ENCODE results near the gene STIP1. TPM values are rescaled to one million over a fixed set of nuclear protein-coding genes. Genes with fewer than 3 reads are reported as not detected.
A peak's percentile ranks its signal among the peaks of the same experiment; 100 is the strongest.

Gene STIP1
- total RNA-seq, 1 donor from 2014 or later = 139 TPM

DNA sequence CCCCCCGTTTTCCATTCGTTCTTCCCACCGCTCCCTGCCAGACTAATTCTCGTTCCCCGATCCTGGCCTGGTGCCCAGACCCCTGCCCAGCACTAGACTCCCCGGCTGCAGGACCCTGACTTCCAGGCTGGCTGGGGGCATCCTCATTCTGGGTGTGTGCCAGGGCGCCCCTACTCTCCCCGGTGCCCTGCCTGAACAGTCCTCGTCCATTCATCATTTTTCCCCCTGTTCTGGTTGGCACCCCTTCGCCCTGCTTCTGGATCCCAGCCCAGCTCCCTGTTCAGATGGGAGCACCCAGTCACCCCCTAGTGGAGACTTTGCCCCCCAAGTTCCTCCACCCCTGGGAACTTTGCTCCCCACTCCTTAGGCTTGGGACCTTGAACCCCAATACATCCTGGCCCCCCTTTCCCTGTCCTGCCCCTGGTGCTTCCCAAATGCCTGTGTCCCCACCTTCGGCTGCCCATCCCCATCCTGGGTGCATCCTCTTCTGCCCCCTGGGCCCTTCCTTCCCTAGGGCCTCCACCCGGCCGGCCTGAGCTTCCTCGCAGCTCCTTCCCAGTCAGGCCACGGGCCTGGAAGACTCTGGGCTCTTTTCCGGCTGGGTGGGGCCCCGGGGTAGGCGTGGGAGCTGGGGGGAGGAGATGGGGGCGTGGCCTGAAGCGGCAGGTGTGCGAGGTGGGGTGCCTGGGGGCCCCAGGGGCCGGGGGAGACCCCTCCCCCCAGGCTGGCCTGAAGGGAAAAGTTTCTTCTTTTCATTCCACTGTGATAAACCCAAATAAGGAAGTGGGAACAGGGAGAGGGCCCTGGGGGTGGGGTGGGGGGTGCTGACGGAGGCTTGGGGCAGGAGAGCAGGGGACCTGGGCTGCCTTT is 66.3 kb downstream of the STIP1 start:
- peak; percentile 40 for DNase-seq

DNA sequence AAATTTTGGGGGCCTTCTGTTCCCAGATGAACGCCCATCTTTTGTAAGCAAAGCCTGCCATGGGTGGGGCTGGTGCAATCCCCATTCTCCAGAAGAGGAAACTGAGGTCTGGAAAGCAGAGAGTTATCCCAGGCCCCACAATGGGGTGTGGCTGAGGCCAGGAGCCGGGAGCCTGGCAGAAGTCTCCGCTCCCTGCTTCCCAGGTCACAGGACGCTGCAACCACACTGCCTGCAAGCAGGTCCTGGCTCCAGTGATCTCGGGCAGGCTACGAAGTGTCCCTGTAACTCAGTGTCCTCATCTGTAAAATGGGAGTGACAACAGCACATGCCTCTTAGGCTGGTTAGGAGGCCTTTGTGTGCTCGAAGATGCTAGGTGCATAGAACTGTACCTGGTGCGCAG is 67.1 kb downstream of the STIP1 start:
- no peak for DNase-seq

DNA sequence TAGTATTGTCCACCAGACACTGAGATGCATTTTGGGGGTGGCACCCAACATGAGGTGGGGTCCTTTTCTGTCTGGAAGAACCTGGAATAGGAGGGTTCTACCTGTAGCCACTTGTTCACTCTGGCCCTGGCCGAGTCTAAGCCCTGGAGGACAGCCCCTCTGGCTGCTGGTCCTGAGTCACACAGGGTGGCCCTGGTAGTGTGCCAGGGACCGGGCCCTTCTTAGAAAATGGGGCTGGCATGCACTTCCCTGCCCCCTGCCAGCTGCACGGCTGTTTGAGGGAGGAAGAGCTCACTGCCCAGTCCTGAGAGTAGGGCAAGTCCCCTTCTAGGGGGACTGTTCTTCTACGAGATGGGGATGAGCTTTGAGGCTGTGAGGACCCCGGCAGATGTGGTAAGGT is 67.5 kb downstream of the STIP1 start:
- DNase-seq = no peak

Other genes with a start within 250 kb of the STIP1 start
- gene NAA40, start 247.2 kb upstream of the STIP1 start, total RNA-seq = 10.0 and 14.7 TPM in 2 replicates
- gene COX8A, start 211.6 kb upstream of the STIP1 start, total RNA-seq = 287 and 330 TPM in 2 replicates
- gene OTUB1, start 199.7 kb upstream of the STIP1 start, total RNA-seq = 52.3 and 57.7 TPM in 2 replicates
- gene FLRT1, start 150.2 kb upstream of the STIP1 start, total RNA-seq = not detected in 2 replicates
- 17.5 and 29.3 TPM in 2 replicates for gene MACROD1, start 20.1 kb upstream of the STIP1 start, total RNA-seq
- gene FERMT3, start 20.6 kb downstream of the STIP1 start, total RNA-seq = 6.5 and 26.5 TPM in 2 replicates
- 24.1 and 45.6 TPM in 2 replicates for gene TRPT1, start 40.0 kb downstream of the STIP1 start, total RNA-seq
- gene NUDT22, start 40.1 kb downstream of the STIP1 start, total RNA-seq = 43.2 and 44.6 TPM in 2 replicates
- gene DNAJC4, start 44.4 kb downstream of the STIP1 start, total RNA-seq = 7.0 and 17.4 TPM in 2 replicates
- gene VEGFB, start 48.4 kb downstream of the STIP1 start, total RNA-seq = 20.4 and 23.1 TPM in 2 replicates
- gene FKBP2, start 54.9 kb downstream of the STIP1 start, total RNA-seq = 43.9 and 45.6 TPM in 2 replicates
- gene PPP1R14B, start 60.8 kb downstream of the STIP1 start, total RNA-seq = 238 and 297 TPM in 2 replicates
- gene PLCB3, start 65.4 kb downstream of the STIP1 start, total RNA-seq = 37.8 and 54.6 TPM in 2 replicates
- 57.2 and 65.9 TPM in 2 replicates for gene BAD, start 98.5 kb downstream of the STIP1 start, total RNA-seq
- gene GPR137, start 99.7 kb downstream of the STIP1 start, total RNA-seq = 11.5 and 12.1 TPM in 2 replicates
- gene KCNK4, start 105.1 kb downstream of the STIP1 start, total RNA-seq = 0.17 TPM in 1 of 2 replicates, not detected in the other
- gene CATSPERZ, start 114.2 kb downstream of the STIP1 start, total RNA-seq = not detected in 2 replicates
- 60.3 and 76.7 TPM in 2 replicates for gene ESRRA, start 119.4 kb downstream of the STIP1 start, total RNA-seq
- gene TRMT112, start 131.4 kb downstream of the STIP1 start, total RNA-seq = 202 and 290 TPM in 2 replicates
- gene PRDX5, start 131.9 kb downstream of the STIP1 start, total RNA-seq = 129 and 245 TPM in 2 replicates
- 0.56 and 1.2 TPM in 2 replicates for gene CCDC88B, start 154.0 kb downstream of the STIP1 start, total RNA-seq
- 35.9 and 46.6 TPM in 2 replicates for gene RPS6KA4, start 173.0 kb downstream of the STIP1 start, total RNA-seq